22Rv1 (cell line): Measurements from ENCODE around the gene DHRS3.

Source experiments
- ZFX ChIP-seq: fragments of 450-650 bp; IDR thresholded peaks from 2 replicates; pipeline ENCODE4 v1.6.1; 2017; ENCODE audit warnings: antibody characterized with exemption, borderline replicate concordance
- TF ChIP-seq, protein P1 (sequence below): fragments of 450-650 bp; IDR thresholded peaks from 2 replicates; pipeline ENCODE4 v1.5.1; 2017; ENCODE audit warnings: mild to moderate bottlenecking

DNA sequence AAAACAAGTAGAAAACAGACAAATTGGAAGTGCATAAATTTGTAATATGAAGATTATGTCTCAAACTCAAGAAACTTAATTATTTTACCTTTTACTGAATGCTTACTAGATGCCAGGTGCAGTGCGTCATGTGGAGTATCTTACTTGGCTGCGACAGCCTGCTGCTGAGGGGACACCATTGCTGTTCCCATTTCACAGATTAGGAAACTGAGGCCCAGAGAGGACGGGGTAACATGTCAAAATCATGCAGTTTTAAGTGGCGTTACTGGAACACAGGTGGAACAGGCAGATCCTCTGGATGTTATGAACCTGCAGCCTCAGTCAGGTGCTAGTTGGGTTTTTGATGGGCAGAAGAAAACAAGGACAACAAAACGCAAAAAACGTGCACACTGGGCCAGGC, 7.3 kb upstream of the DHRS3 start:
- TF ChIP-seq, protein P1, sequence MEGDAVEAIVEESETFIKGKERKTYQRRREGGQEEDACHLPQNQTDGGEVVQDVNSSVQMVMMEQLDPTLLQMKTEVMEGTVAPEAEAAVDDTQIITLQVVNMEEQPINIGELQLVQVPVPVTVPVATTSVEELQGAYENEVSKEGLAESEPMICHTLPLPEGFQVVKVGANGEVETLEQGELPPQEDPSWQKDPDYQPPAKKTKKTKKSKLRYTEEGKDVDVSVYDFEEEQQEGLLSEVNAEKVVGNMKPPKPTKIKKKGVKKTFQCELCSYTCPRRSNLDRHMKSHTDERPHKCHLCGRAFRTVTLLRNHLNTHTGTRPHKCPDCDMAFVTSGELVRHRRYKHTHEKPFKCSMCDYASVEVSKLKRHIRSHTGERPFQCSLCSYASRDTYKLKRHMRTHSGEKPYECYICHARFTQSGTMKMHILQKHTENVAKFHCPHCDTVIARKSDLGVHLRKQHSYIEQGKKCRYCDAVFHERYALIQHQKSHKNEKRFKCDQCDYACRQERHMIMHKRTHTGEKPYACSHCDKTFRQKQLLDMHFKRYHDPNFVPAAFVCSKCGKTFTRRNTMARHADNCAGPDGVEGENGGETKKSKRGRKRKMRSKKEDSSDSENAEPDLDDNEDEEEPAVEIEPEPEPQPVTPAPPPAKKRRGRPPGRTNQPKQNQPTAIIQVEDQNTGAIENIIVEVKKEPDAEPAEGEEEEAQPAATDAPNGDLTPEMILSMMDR: no peak
- no peak for TF ChIP-seq ZFX
